Stimulated activated CD8-positive, alpha-beta memory T cell treated with anti-CD3 and anti-CD28 coated beads, Interleukin-15, amount 100 ng/mL, for 4 hours (primary cell): Measurements from ENCODE around the gene IRF2BP2.
A peak's percentile ranks its signal among the peaks of the same experiment; 100 is the strongest.

Experiments used
- DNase-seq, 2 donors: peaks; one replicate each; pipeline ENCODE4 v3.0.0-alpha.2; 2020; ENCODE audit warnings: low read depth in 2 of 2

Gene IRF2BP2

GRCh38 chr1:234613128-234613875, 3.3 kb upstream of the IRF2BP2 start:
- no peak for DNase-seq

- DNase-seq, result peak; percentile 39 to 50
These were observed 2.6 kb upstream of the IRF2BP2 start for GRCh38 chr1:234612352-234613127.

GRCh38 chr1:234611847-234612351, 1.9 kb upstream of the IRF2BP2 start:
- DNase-seq, result no peak

- peak in 1 of 2 donors; percentile 46 for DNase-seq
These were observed 1.4 kb upstream of the IRF2BP2 start for GRCh38 chr1:234611225-234611846.

- DNase-seq, result peak; percentile 85 to 87
These were observed 767 bp upstream of the IRF2BP2 start for GRCh38 chr1:234610666-234611224.

GRCh38 chr1:234609691-234610042, 311 bp downstream of the IRF2BP2 start:
- no peak for DNase-seq

- peak; percentile 39 to 43 for DNase-seq
These were observed 877 bp downstream of the IRF2BP2 start for GRCh38 chr1:234608911-234609690.

GRCh38 chr1:234608025-234608910, 1.7 kb downstream of the IRF2BP2 start:
- DNase-seq, result peak; percentile 57 to 73

GRCh38 chr1:234607109-234608024, 2.6 kb downstream of the IRF2BP2 start:
- DNase-seq, result no peak

GRCh38 chr1:234606784-234607108, 3.2 kb downstream of the IRF2BP2 start:
- DNase-seq, result no peak

GRCh38 chr1:234605983-234606783, 3.8 kb downstream of the IRF2BP2 start:
- DNase-seq, result peak in 1 of 2 donors; percentile 53

GRCh38 chr1:234605399-234605982, 4.5 kb downstream of the IRF2BP2 start:
- DNase-seq, result no peak

GRCh38 chr1:234604495-234605398, 5.2 kb downstream of the IRF2BP2 start:
- no peak for DNase-seq

- no peak for DNase-seq
These were observed 6.5 kb downstream of the IRF2BP2 start for GRCh38 chr1:234603221-234604204.

- DNase-seq, result no peak
These were observed 7.4 kb downstream of the IRF2BP2 start for GRCh38 chr1:234602334-234603220.
